NT2/D1 (cell line): ENCODE data around the gene SLC15A2.

ENCODE experiments used
- SUZ12 ChIP-seq: IDR thresholded peaks from 2 replicates; pipeline ENCODE4 v1.6.1; 2011; ENCODE audit not compliant: insufficient read length, insufficient read depth; ENCODE audit errors: extremely low read depth
- YY1 ChIP-seq: IDR thresholded peaks from 2 replicates; pipeline ENCODE4 v1.6.1; 2011; ENCODE audit not compliant: insufficient read length, insufficient read depth
- ZNF274 ChIP-seq: IDR thresholded peaks from 2 replicates; pipeline ENCODE4 v1.6.1; 2011; ENCODE audit warnings: mild to moderate bottlenecking, low read depth, low read length

DNA sequence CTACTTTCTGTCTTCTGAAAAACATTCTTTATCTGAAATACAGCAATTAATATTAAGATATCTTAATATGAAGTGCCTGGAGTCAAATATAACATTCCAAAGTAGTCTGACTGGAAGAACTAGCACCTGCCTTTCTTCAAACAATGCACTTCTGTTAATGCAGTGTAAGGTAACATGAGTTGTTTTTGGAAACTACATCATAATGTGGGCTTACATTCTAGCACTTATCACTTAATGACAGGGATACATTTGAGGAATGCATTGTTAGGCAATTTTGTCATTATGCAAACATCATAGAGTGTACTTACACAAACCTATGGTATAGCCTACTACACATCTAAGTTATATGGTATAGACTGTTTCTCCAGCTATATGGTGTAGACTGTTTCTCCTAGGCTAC lies 49.2 kb downstream of the SLC15A2 start:
- TF ChIP-seq SUZ12 (no peak), ZNF274 (no peak), YY1 (no peak)
